K562 (cell line): ENCODE measurements around the gene DYRK1B. TPM values are rescaled to one million over a fixed set of nuclear protein-coding genes. Genes with fewer than 3 reads are reported as not detected.

Experiments
- ATAC-seq: fragments of 200-7000 bp; cut with Tn5 transposase; 3 replicates; pipeline ENCODE4 v1.9.1; 2020; ENCODE audit warnings: moderate library complexity
- BruUV-seq: library from RNA; stranded (reverse); fragments of 400-500 nt; replicated peaks from 2 replicates; lab custom pipeline; 2021; lab: Mats Ljungman, UMichigan
- CTCF ChIA-PET: fragments of 300-600 bp; formaldehyde crosslinking; extraction: SDS; loops from one replicate; lab custom pipeline; 2021; ENCODE audit warnings: low intra/inter-chr PET ratio; lab: Yijun Ruan, JAX
- POLR2A ChIA-PET: fragments of 300-600, 350-650 bp; sonication (Branson Sonifier 250); formaldehyde crosslinking; extraction: SDS; loops from one replicate; lab custom pipeline; 2021; ENCODE audit warnings: antibody characterized with exemption, inconsistent platforms; lab: Yijun Ruan, JAX
- DNase-seq, 4 experiments: peaks; one replicate each; pipeline versions ENCODE4 v3.0.0 to v3.0.0-alpha.2; 2011 to 2018; ENCODE audit warnings: low spot score in 3 of 4, mixed read lengths in 3 of 4; ENCODE audit errors: extremely low read depth in 1 of 4
- FAIRE-seq: peaks from 2 replicates; lab custom pipeline; 2011; peaks lifted over from hg19 to GRCh38; lab: Jason Lieb, UNC
- H2AFZ ChIP-seq: 2 replicates; pipeline ENCODE4 v1.6.0; 2011; ENCODE audit warnings: low read depth, low read length, control low read depth, inconsistent platforms
- H3K27ac ChIP-seq: fragments of 200-600 bp; 3 replicates; pipeline ENCODE4 v1.8.0; 2011; ENCODE audit warnings: low read depth, mild to moderate bottlenecking, control low read depth, inconsistent platforms, low read length, moderate library complexity, mixed read lengths; ENCODE audit errors: extremely low read depth
- H3K27me3 ChIP-seq, 2 experiments: fragments of 300-600 bp in 1 of 2; 2 replicates in 1 of 2; 3 replicates in 1 of 2; pipeline versions ENCODE4 v1.6.0 to v1.8.0; 2011; ENCODE audit warnings: inconsistent platforms in 2 of 2, low read length in 2 of 2, mild to moderate bottlenecking in 1 of 2, mixed read lengths in 1 of 2, moderate library complexity in 1 of 2; ENCODE audit not compliant: control insufficient read depth in 2 of 2, insufficient read depth in 2 of 2
- H3K36me3 ChIP-seq: fragments of 300-600 bp; 3 replicates; pipeline ENCODE4 v1.8.0; 2011; ENCODE audit warnings: mild to moderate bottlenecking, low read length, inconsistent platforms; ENCODE audit not compliant: control insufficient read depth, insufficient read depth
- H3K4me1 ChIP-seq, 2 experiments: fragments of 200-600 bp in 1 of 2; replicated peaks in 1 of 2; 2 replicates in 1 of 2; 3 replicates in 1 of 2; pipeline versions ENCODE4 v1.5.1 to v1.8.0; 2011; ENCODE audit warnings: inconsistent platforms in 2 of 2, low read length in 2 of 2, mild to moderate bottlenecking in 1 of 2, mixed read lengths in 1 of 2, moderate library complexity in 1 of 2; ENCODE audit not compliant: control insufficient read depth in 2 of 2, insufficient read depth in 2 of 2
- H3K4me2 ChIP-seq: 2 replicates; pipeline ENCODE4 v1.6.1; 2011; ENCODE audit warnings: low read length, control low read depth, inconsistent platforms, mixed read lengths; ENCODE audit not compliant: insufficient read depth
- H3K4me3 ChIP-seq: fragments of 200-600 bp; sonication (generic), shearing (Covaris generic); 2 replicates; pipeline ENCODE4 v1.5.1; 2016; ENCODE audit warnings: control low read depth, inconsistent platforms
- H3K79me2 ChIP-seq: fragments of 200-600 bp; 3 replicates; pipeline ENCODE4 v1.8.0; 2011; ENCODE audit warnings: low read length, inconsistent platforms; ENCODE audit not compliant: control insufficient read depth, insufficient read depth
- H3K9ac ChIP-seq, 2 experiments: 2 replicates each; pipeline versions ENCODE4 v1.6.0 to v1.6.1; 2011; ENCODE audit warnings: low read depth in 2 of 2, low read length in 2 of 2, control low read depth in 1 of 2, inconsistent platforms in 1 of 2, mild to moderate bottlenecking in 1 of 2, mixed read lengths in 1 of 2; ENCODE audit not compliant: insufficient read depth in 1 of 2
- H3K9me1 ChIP-seq: one replicate; pipeline ENCODE4 v1.6.0; 2011; ENCODE audit warnings: inconsistent platforms, mild to moderate bottlenecking, low read length, moderate library complexity; ENCODE audit not compliant: control insufficient read depth, insufficient read depth
- H3K9me3 ChIP-seq: replicated peaks from 2 replicates; pipeline ENCODE4 v1.5.1; 2011; ENCODE audit warnings: low read depth, low read length, inconsistent platforms; ENCODE audit not compliant: control insufficient read depth, insufficient read depth
- H4K20me1 ChIP-seq: replicated peaks from 2 replicates; pipeline ENCODE4 v1.6.1; 2011; ENCODE audit warnings: low read length, inconsistent platforms, mixed read lengths; ENCODE audit not compliant: control insufficient read depth, insufficient read depth
- ATF6 ChIP-seq: sonication (generic); formaldehyde crosslinking; IDR thresholded peaks from 2 replicates; pipeline ENCODE4 v1.4.0; 2020; ENCODE audit warnings: mild to moderate bottlenecking, missing genetic modification reagents
- CHCHD3 ChIP-seq: fragments of 250-450 bp; sonication (Bioruptor Pico); IDR thresholded peaks from 2 replicates; pipeline ENCODE4 v2.1.2; 2022; ENCODE audit warnings: mild to moderate bottlenecking
- CHD2 ChIP-seq: IDR thresholded peaks from 2 replicates; pipeline ENCODE4 v1.6.1; 2011; ENCODE audit warnings: low read depth, low read length
- FOXA1 ChIP-seq: fragments of 450-650 bp; IDR thresholded peaks from 2 replicates; pipeline ENCODE4 v1.6.1; 2016; ENCODE audit warnings: mild to moderate bottlenecking, borderline replicate concordance
- GTF2F1 ChIP-seq: IDR thresholded peaks from 2 replicates; pipeline ENCODE4 v1.6.1; 2011; ENCODE audit warnings: low read depth, low read length, improper control_type of control experiment
- HDAC6 ChIP-seq: IDR thresholded peaks from 2 replicates; pipeline ENCODE4 v1.6.1; 2012; ENCODE audit warnings: low read depth, mild to moderate bottlenecking, control low read depth, inconsistent platforms, low read length, moderate library complexity
- KDM5B ChIP-seq: fragments of 200-600 bp; sonication (generic); IDR thresholded peaks from 2 replicates; pipeline ENCODE4 v1.6.1; 2012; ENCODE audit warnings: low read depth, mild to moderate bottlenecking, moderate library complexity, low read length, control low read depth, inconsistent platforms; ENCODE audit not compliant: insufficient replicate concordance
- KLF6 ChIP-seq: fragments of 250-450 bp; sonication (Bioruptor Pico); IDR thresholded peaks from 2 replicates; pipeline ENCODE4 v1.4.0; 2020; ENCODE audit warnings: mild to moderate bottlenecking, moderate library complexity, borderline replicate concordance
- MBD1 ChIP-seq: fragments of 250-450 bp; sonication (Bioruptor Pico); IDR thresholded peaks from 2 replicates; pipeline ENCODE4 v1.8.0; 2022; ENCODE audit warnings: inconsistent platforms
- NR3C1 ChIP-seq: sonication (generic); formaldehyde crosslinking; IDR thresholded peaks from 2 replicates; pipeline ENCODE4 v1.8.1; 2022; ENCODE audit warnings: missing genetic modification reagents
- ZKSCAN8 ChIP-seq: fragments of 200-800 bp; sonication (Bioruptor generic); IDR thresholded peaks from 2 replicates; pipeline ENCODE4 v1.6.1; 2016; ENCODE audit warnings: missing genetic modification characterization, missing compliant biosample characterization
- ZNF445 ChIP-seq: fragments of 250-450 bp; sonication (Bioruptor Pico); IDR thresholded peaks from 2 replicates; pipeline ENCODE4 v1.4.0; 2020; ENCODE audit warnings: low read depth, mild to moderate bottlenecking, moderate library complexity
- ZNF507 ChIP-seq: conservative IDR thresholded peaks from 2 replicates; pipeline ENCODE4 v1.6.1; 2017; ENCODE audit warnings: missing genetic modification characterization, missing compliant biosample characterization
- ZNF561 ChIP-seq: fragments of 450-650 bp; formaldehyde crosslinking; conservative IDR thresholded peaks from 2 replicates; pipeline ENCODE4 v1.4.0; 2020; ENCODE audit warnings: mild to moderate bottlenecking, moderate library complexity
- ZNF717 ChIP-seq: fragments of 250-450 bp; sonication (Bioruptor Pico); IDR thresholded peaks from 2 replicates; pipeline ENCODE4 v1.5.0; 2021
- WGBS: fragments of 100-300 bp; shearing (Covaris generic); methylation state at CpG from one replicate; pipeline ENCODE4 v1.1.6; 2016; ENCODE audit warnings: low coverage, mixed read lengths; ENCODE audit not compliant: insufficient coverage; ENCODE audit errors: missing lambda C conversion rate; 5-methylcytosine and 5-hydroxymethylcytosine counted together
- in situ Hi-C: fragments of 300-500 bp; cut with MboI; formaldehyde crosslinking; loops from 4 replicates; pipeline ENCODE4 v1.15.0; 2018; ENCODE audit warnings: inconsistent platforms, mixed read lengths
- intact Hi-C: fragments of 100-400 bp; cut with micrococcal nuclease; formaldehyde crosslinking; loops from 2 replicates; pipeline ENCODE4 v1.14.2; 2022
- polyA plus RNA-seq, 8 experiments: library from polyadenylated mRNA; depleted of rRNA in 4 of 8; stranded (reverse) in 5 of 8; unstranded in 3 of 8; fragments of >200 nt; fragmentation: Nextera tagmentation in 2 of 8; fragmentation: Illumina TruSeq in 1 of 8; extraction: Ambion mirVana in 2 of 8; extraction: Trizol in 1 of 8; gene quantifications; 2 replicates each; pipeline versions ENCODE4 v1.2.1 to v1.2.3, GENCODE V29; 2011 to 2014; ENCODE audit warnings: inconsistent platforms in 1 of 8, missing spikeins in 1 of 8
- total RNA-seq, 7 experiments: library from RNA; depleted of rRNA in 6 of 7; stranded (reverse); fragments of >200 nt in 6 of 7; fragmentation: Illumina TruSeq in 2 of 7; extraction: Trizol in 2 of 7; gene quantifications; 2 replicates each; pipeline versions ENCODE4 v1.2.1 to v1.2.3, GENCODE V29; 2011 to 2021; ENCODE audit warnings: low replicate concordance in 1 of 7
- TF ChIP-seq, protein P1 (sequence below): fragments of 450-650 bp; conservative IDR thresholded peaks from 2 replicates; pipeline ENCODE4 v1.6.1; 2016; ENCODE audit warnings: missing genetic modification characterization, low read depth, mild to moderate bottlenecking, missing compliant biosample characterization, moderate library complexity
- TF ChIP-seq, protein P2 (sequence below), 3 experiments: fragments of 200-800 bp in 1 of 3; sonication (Bioruptor generic) in 1 of 3; sonication (generic) in 1 of 3; formaldehyde crosslinking in 1 of 3; IDR thresholded peaks; 2 replicates each; pipeline versions ENCODE4 v1.6.1 to v1.8.0; 2016 to 2022; ENCODE audit warnings: mild to moderate bottlenecking in 2 of 3, missing compliant biosample characterization in 2 of 3, missing genetic modification characterization in 2 of 3, missing genetic modification reagents in 1 of 3

DYRK1B gene
- total and polyA plus RNA-seq, 9 of the 15 experiments (the other 6 are each of a cell fraction or from before 2014, with no cell fraction given), result 0.91 to 5.2 (median 1.5) TPM; not detected in 2

DNA sequence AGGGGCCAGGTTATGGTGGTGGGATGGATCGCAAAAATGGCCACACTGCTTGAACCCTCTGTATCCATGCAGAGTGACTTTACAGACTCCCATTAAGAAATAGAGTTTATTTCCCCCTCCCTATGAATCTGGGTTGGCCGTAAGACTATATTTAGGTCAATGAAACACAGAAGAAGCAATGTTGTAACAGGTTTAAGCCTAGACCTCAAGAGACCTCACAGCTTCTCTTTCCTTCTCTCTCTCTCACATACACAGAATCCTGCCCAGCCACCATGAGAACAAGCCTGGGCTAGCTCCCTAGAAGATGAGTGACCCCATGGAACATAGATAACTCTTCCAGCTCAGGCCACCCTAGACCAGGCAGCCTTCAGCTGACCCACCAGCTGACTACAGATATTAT, 33.2 kb upstream of the DYRK1B start:
- no peaks in the 10 kb centered on the region for H3K79me2 ChIP-seq
- H3K36me3 ChIP-seq, result no peaks in the 10 kb centered on the region
- peaks cover 0 to 8% of the 10 kb centered on the region in 2 experiments; a peak in 2 of 5 replicates for H3K4me1 ChIP-seq
- no peaks in the 10 kb centered on the region for H3K9me1 ChIP-seq
- in situ Hi-C loops, result no loop called here
- CTCF ChIA-PET, result no interaction called here
- H3K9ac ChIP-seq, result no peak overlapping the region
- DNase-seq (no peak), FAIRE-seq (no peak), ATAC-seq (no peak)
- no peaks in the 10 kb centered on the region for H3K9me3 ChIP-seq
- no peaks in the 10 kb centered on the region; the same call in none of the 2 replicates for H4K20me1 ChIP-seq
- H3K27ac ChIP-seq, result no peak overlapping the region
- no TSS peak for BruUV-seq
- POLR2A ChIA-PET, result no interaction called here
- WGBS, result 17% methylated on average over 2 of the region's 2 CpGs
- H3K27me3 ChIP-seq, result peaks cover 14 to 44% of the 10 kb centered on the region in 2 experiments; a peak in 4 of 5 replicates
- H3K4me2 ChIP-seq, result no peak overlapping the region
- intact Hi-C loops, result no loop called here
- no peak overlapping the region for H2AFZ ChIP-seq
- H3K4me3 ChIP-seq, result no peak overlapping the region
- TF ChIP-seq KDM5B (no peak), CHCHD3 (CRISPR knock-in tag) (no peak), ZNF445 (CRISPR knock-in tag) (no peak), MBD1 (CRISPR knock-in tag) (no peak), ZNF717 (CRISPR knock-in tag) (no peak), NR3C1 (CRISPR knock-in tag) (no peak), GTF2F1 (no peak), ZNF561 (CRISPR knock-in tag) (no peak), CHD2 (no peak), ZNF507 (tag) (no peak), KLF6 (no peak), ZKSCAN8 (no peak), HDAC6 (no peak), FOXA1 (no peak), ATF6 (CRISPR knock-in tag) (no peak)
- TF ChIP-seq, protein P1, sequence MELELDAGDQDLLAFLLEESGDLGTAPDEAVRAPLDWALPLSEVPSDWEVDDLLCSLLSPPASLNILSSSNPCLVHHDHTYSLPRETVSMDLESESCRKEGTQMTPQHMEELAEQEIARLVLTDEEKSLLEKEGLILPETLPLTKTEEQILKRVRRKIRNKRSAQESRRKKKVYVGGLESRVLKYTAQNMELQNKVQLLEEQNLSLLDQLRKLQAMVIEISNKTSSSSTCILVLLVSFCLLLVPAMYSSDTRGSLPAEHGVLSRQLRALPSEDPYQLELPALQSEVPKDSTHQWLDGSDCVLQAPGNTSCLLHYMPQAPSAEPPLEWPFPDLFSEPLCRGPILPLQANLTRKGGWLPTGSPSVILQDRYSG (tag), result no peak
- TF ChIP-seq, protein P2, sequence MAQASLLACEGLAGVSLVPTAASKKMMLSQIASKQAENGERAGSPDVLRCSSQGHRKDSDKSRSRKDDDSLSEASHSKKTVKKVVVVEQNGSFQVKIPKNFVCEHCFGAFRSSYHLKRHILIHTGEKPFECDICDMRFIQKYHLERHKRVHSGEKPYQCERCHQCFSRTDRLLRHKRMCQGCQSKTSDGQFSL (CRISPR knock-in tag; IDR thresholded peaks at IDR 0.05), result no peak
- TF ChIP-seq, protein P2 (tag; IDR thresholded peaks at IDR 0.05), result no peak
